DND-41 (cell line): ENCODE data around the gene TTC16.
A peak's percentile ranks its signal among the peaks of the same experiment; 100 is the strongest.

ENCODE experiments used
- ATAC-seq: fragments of 200-7000 bp; cut with Tn5 transposase; 3 replicates; pipeline ENCODE4 v1.9.1; 2021; ENCODE audit warnings: low read depth; ENCODE audit not compliant: insufficient read depth
- DNase-seq: peaks from one replicate; pipeline ENCODE4 v3.0.0-alpha.2; 2020
- H2AFZ ChIP-seq: 2 replicates; pipeline ENCODE4 v1.6.0; 2012; ENCODE audit warnings: low read depth, low read length
- H3K27ac ChIP-seq: 2 replicates; pipeline ENCODE4 v1.5.1; 2012; ENCODE audit warnings: low read length, inconsistent platforms
- H3K27me3 ChIP-seq: fragments of 200-600 bp; sonication (generic); 2 replicates; pipeline ENCODE4 v1.6.0; 2012; ENCODE audit warnings: low read length, mild to moderate bottlenecking, inconsistent platforms; ENCODE audit not compliant: insufficient read depth, poor library complexity
- H3K36me3 ChIP-seq: 2 replicates; pipeline ENCODE4 v1.5.1; 2012; ENCODE audit warnings: low read length, inconsistent platforms; ENCODE audit not compliant: insufficient read depth
- H3K4me1 ChIP-seq: 2 replicates; pipeline ENCODE4 v1.5.1; 2012; ENCODE audit warnings: mild to moderate bottlenecking, low read length; ENCODE audit not compliant: insufficient read depth
- H3K4me2 ChIP-seq: 2 replicates; pipeline ENCODE4 v1.6.0; 2012; ENCODE audit warnings: mild to moderate bottlenecking, moderate library complexity, low read length, inconsistent platforms; ENCODE audit not compliant: insufficient read depth
- H3K4me3 ChIP-seq, 2 experiments: fragments of 200-600 bp in 1 of 2; shearing (Covaris generic) in 1 of 2; 2 replicates each; pipeline ENCODE4 v1.5.1; 2012 to 2016; ENCODE audit warnings: inconsistent platforms in 2 of 2, low read length in 2 of 2, mild to moderate bottlenecking in 2 of 2, low read depth in 1 of 2, moderate library complexity in 1 of 2
- H3K79me2 ChIP-seq: 2 replicates; pipeline ENCODE4 v1.6.0; 2012; ENCODE audit warnings: low read length, inconsistent platforms; ENCODE audit not compliant: insufficient read depth
- H3K9ac ChIP-seq: 2 replicates; pipeline ENCODE4 v1.6.0; 2012; ENCODE audit warnings: low read depth, mild to moderate bottlenecking, inconsistent platforms, low read length, moderate library complexity
- H3K9me3 ChIP-seq: 2 replicates; pipeline ENCODE4 v1.5.1; 2012; ENCODE audit warnings: low read length, moderate library complexity, mild to moderate bottlenecking, inconsistent platforms; ENCODE audit not compliant: insufficient read depth, severe bottlenecking
- H4K20me1 ChIP-seq: 2 replicates; pipeline ENCODE4 v1.6.0; 2012; ENCODE audit warnings: low read length; ENCODE audit not compliant: insufficient read depth
- CTCF ChIP-seq: IDR thresholded peaks from 2 replicates; pipeline ENCODE4 v1.5.1; 2012; ENCODE audit warnings: borderline replicate concordance, low read length, moderate library complexity, mild to moderate bottlenecking; ENCODE audit not compliant: poor library complexity, severe bottlenecking; ENCODE audit errors: extremely low read depth
- EZH2 ChIP-seq: IDR thresholded peaks from 3 replicates; pipeline ENCODE4 v1.6.1; 2012; ENCODE audit warnings: borderline replicate concordance, low read depth, mild to moderate bottlenecking, moderate library complexity, low read length, inconsistent platforms; ENCODE audit not compliant: severe bottlenecking

Gene TTC16

GRCh38 chr9:127776924-127777289 lies 61.0 kb downstream of the TTC16 start:
- H3K9ac ChIP-seq: peak overlapping the region; percentile 69
- no peak overlapping the region for H2AFZ ChIP-seq
- no peak for TF ChIP-seq EZH2
- no peak for TF ChIP-seq CTCF
- peaks cover 49% of the 10 kb centered on the region for H3K4me1 ChIP-seq
- H3K27me3 ChIP-seq: no peaks in the 10 kb centered on the region
- no peaks in the 10 kb centered on the region for H3K9me3 ChIP-seq
- H3K27ac ChIP-seq: peak overlapping the region; percentile 91
- ATAC-seq (0 out of 3 replicates have a peak, but pooled peaks have one; percentile 2), DNase-seq (no peak)
- H3K36me3 ChIP-seq: peaks cover 17% of the 10 kb centered on the region
- no peaks in the 10 kb centered on the region for H4K20me1 ChIP-seq
- peak overlapping the region; percentile 28 to 71 for H3K4me3 ChIP-seq
- H3K79me2 ChIP-seq: peaks cover 48% of the 10 kb centered on the region
- peak overlapping the region; percentile 71 for H3K4me2 ChIP-seq

GRCh38 chr9:127777368-127777980 lies 61.6 kb downstream of the TTC16 start:
- peaks cover 19% of the 10 kb centered on the region for H3K36me3 ChIP-seq
- no peak for DNase-seq
- H3K4me1 ChIP-seq: peaks cover 49% of the 10 kb centered on the region
- no peaks in the 10 kb centered on the region for H3K9me3 ChIP-seq
- no peaks in the 10 kb centered on the region for H4K20me1 ChIP-seq
- peaks cover 49% of the 10 kb centered on the region for H3K79me2 ChIP-seq
- TF ChIP-seq CTCF (no peak), EZH2 (no peak)
- no peaks in the 10 kb centered on the region for H3K27me3 ChIP-seq
- H3K4me3 ChIP-seq: peak overlapping the region in 1 of 2 experiments; percentile 71; a peak in 3 of 4 replicates
- no peak overlapping the region for H2AFZ ChIP-seq
- peak overlapping the region; percentile 91 for H3K27ac ChIP-seq
- peak overlapping the region; percentile 69 for H3K9ac ChIP-seq
- no peak for ATAC-seq
- peak overlapping the region; percentile 71 for H3K4me2 ChIP-seq

- Histone ChIP-seq H3K4me1 (peaks cover 49% of the 10 kb centered on the region), H3K4me2 (peak within 1 kb of the TSS; percentile 71), H3K79me2 (peaks cover 49% of the 10 kb centered on the region), H2AFZ (no peak within 1 kb of the TSS), H3K9ac (peak within 1 kb of the TSS; percentile 69), H4K20me1 (no peaks in the 10 kb centered on the region), H3K27me3 (no peaks in the 10 kb centered on the region), H3K4me3 (peak within 1 kb of the TSS in 1 of 2 experiments; percentile 71; a peak in 2 of 4 replicates), H3K27ac (peak within 1 kb of the TSS; percentile 72), H3K36me3 (peaks cover 19% of the 10 kb centered on the region), H3K9me3 (no peaks in the 10 kb centered on the region)
- DNase-seq: no peak
- no peak for TF ChIP-seq CTCF
- no peak for TF ChIP-seq EZH2
- no peak for ATAC-seq
Measured at GRCh38 chr9:127778280-127779135, 62.6 kb downstream of the TTC16 start, which contains the start of gene SH2D3C. SH2D3C (minus strand) TSS chr9:127778666; CDS start chr9:127778627, 39 bp downstream.
